Activated CD8-positive, alpha-beta T cell treated with anti-CD3 and anti-CD28 coated beads, Interleukin-2, amount 10 ng/mL, durations not matched to agents 7 days and 5 days (primary cell): ENCODE measurements around the gene DDX43. TPM values are rescaled to one million over a fixed set of nuclear protein-coding genes. Genes with fewer than 3 reads are reported as not detected.
A peak's percentile ranks its signal among the peaks of the same experiment; 100 is the strongest.
"Not testable (repeated sequence)": the region's sequence is repeated elsewhere in the genome, so short reads cannot be mapped to it uniquely, and the experiment has no call there.

ENCODE experiments used
- ATAC-seq: fragments of 150-1000 bp; cut with Tn5 transposase; one replicate; pipeline ENCODE4 v1.10.0; 2021; ENCODE audit warnings: moderate library complexity
- CTCF ChIA-PET: fragments of 350-600 bp; sonication (Branson Sonifier 250); formaldehyde crosslinking; loops from one replicate; lab custom pipeline; 2021; ENCODE audit warnings: antibody characterized with exemption; lab: Charles Lee
- POLR2A ChIA-PET: fragments of 350-600 bp; sonication (Branson Sonifier 250); formaldehyde crosslinking; loops from one replicate; lab custom pipeline; 2021; ENCODE audit warnings: antibody characterized with exemption; lab: Charles Lee
- DNase-seq: peaks from one replicate; pipeline ENCODE4 v3.0.0-alpha.2; 2020
- H3K27ac Mint-ChIP-seq: one replicate; pipeline ENCODE4 v1.8.0; 2021; ENCODE audit warnings: mild to moderate bottlenecking, mixed read lengths
- H3K27me3 Mint-ChIP-seq: one replicate; pipeline ENCODE4 v1.8.0; 2021; ENCODE audit warnings: low read depth, mixed read lengths
- H3K36me3 Mint-ChIP-seq: one replicate; pipeline ENCODE4 v1.8.0; 2021; ENCODE audit warnings: low read depth, mixed read lengths
- H3K4me1 Mint-ChIP-seq: one replicate; pipeline ENCODE4 v1.8.0; 2021; ENCODE audit warnings: low read depth, mixed read lengths
- H3K4me3 Mint-ChIP-seq: one replicate; pipeline ENCODE4 v1.8.0; 2021; ENCODE audit warnings: mild to moderate bottlenecking, mixed read lengths
- H3K9me3 Mint-ChIP-seq: one replicate; pipeline ENCODE4 v1.8.0; 2022; ENCODE audit warnings: mixed read lengths; ENCODE audit not compliant: insufficient read depth
- total RNA-seq, 2 experiments: library from RNA; stranded (reverse); gene quantifications; one replicate each; pipeline ENCODE4 v1.2.3, GENCODE V29; 2021

The DDX43 gene
- total RNA-seq, 2 experiments from 2014 or later, result 0.66 to 1.2 TPM

- ATAC-seq (peak; percentile 63), DNase-seq (peak; percentile 62)
- Mint-ChIP-seq H3K27ac (peak overlapping the region; percentile 90), H3K27me3 (no peaks in the 10 kb centered on the region), H3K4me3 (peak overlapping the region; percentile 89), H3K36me3 (peaks cover 33% of the 10 kb centered on the region), H3K4me1 (peaks cover 45% of the 10 kb centered on the region), H3K9me3 (no peaks in the 10 kb centered on the region)
- CTCF ChIA-PET, result interaction anchor here (1.4 to 3.8 kb wide), 4 partner anchors 10 to 61 kb away, joined by 3 to 26 read pairs (median 6); partner anchors contain the start of gene MTO1
- POLR2A ChIA-PET, result interaction anchor here (0.6 to 3.9 kb wide), 14 partner anchors 8 to 202 kb away, joined by 3 to 150 read pairs (median 6); partner anchors contain the start of genes EEF1A1 and MTO1
Observed at GRCh38 chr6:73451223-73452106, 56.8 kb downstream of the DDX43 start.

DNA sequence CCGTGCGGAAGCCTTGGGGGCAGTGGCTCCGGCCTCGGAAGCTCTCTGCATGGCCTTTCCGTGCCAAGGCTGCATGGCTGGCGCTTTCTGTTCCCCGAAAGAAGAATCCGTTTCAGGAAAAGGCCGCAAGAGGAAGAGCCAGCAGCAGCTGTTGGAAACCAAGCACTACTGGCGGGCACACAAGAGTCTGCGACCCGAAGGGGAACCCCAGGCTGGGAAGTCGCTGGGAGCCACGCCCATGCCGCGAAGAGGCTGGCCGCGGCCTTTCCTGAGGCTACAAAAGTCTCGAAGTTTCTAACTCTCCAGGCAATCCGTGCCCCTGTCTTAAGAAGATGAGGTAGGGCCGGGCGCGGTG is 57.5 kb downstream of the DDX43 start, which contains the start of gene CGAS:
Gene CGAS, minus strand, starts transcription at position 191 of the 355 bp plus-strand sequence. Its CDS starts 116 bp downstream, at position 75.
- H3K36me3 Mint-ChIP-seq, result peaks cover 35% of the 10 kb centered on the region
- H3K27me3 Mint-ChIP-seq, result no peaks in the 10 kb centered on the region
- no peaks in the 10 kb centered on the region for H3K9me3 Mint-ChIP-seq
- DNase-seq, result peak; percentile 82
- H3K4me3 Mint-ChIP-seq, result peak within 1 kb of the TSS; percentile 89
- ChIA-PET POLR2A (interaction anchor here (0.8 to 3.9 kb wide), 11 partner anchors 8 to 201 kb away, joined by 3 to 150 read pairs (median 7); partner anchors contain the start of genes EEF1A1 and MTO1), CTCF (interaction anchor here (1.4 to 3.8 kb wide), 4 partner anchors 9 to 61 kb away, joined by 3 to 26 read pairs (median 6); partner anchors contain the start of gene MTO1)
- peak within 1 kb of the TSS; percentile 90 for H3K27ac Mint-ChIP-seq
- peak; percentile 80 for ATAC-seq
- peaks cover 47% of the 10 kb centered on the region for H3K4me1 Mint-ChIP-seq

DNA sequence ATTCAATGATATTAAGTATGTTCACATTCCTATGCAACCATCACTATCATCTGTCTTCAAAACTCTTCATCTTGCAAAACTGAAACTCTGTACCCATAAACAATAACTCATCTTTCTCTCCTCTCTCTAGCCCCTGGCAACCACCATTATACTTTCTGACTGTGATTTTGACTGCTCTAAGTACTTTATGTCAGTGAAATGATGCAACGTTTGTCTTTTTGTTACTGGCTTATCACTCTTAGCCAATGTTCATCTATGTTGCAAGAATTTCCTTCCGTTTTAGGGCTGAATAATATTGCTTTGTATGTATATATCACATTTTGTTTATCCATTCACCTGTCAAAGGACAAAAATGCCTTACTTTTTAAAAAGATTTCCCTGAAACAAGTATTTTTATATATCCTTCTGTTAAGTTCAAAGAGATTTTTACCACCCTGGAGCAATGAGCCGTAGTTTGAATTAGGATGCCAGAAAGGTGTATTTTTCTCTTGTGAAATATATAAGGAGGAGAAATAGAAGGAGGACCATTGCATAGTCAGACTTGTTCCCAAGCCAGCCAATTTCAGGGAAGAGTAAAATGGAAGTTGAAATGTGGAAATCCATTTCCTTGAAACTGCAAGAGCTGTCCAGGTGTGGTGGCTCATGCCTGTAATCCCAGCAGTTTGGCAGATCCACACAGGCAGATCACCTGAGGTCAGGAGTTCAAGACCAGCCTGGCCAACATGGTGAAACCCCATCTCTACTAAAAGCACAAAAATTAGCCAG is 61.4 kb downstream of the DDX43 start:
- no peak overlapping the region for H3K4me3 Mint-ChIP-seq
- H3K27me3 Mint-ChIP-seq, result no peaks in the 10 kb centered on the region
- H3K27ac Mint-ChIP-seq, result peak overlapping the region; percentile 37
- ATAC-seq (no peak), DNase-seq (no peak)
- peaks cover 3% of the 10 kb centered on the region for H3K36me3 Mint-ChIP-seq
- no peaks in the 10 kb centered on the region for H3K9me3 Mint-ChIP-seq
- ChIA-PET CTCF (no interaction called here), POLR2A (no interaction called here)
- peaks cover 53% of the 10 kb centered on the region for H3K4me1 Mint-ChIP-seq

DNA sequence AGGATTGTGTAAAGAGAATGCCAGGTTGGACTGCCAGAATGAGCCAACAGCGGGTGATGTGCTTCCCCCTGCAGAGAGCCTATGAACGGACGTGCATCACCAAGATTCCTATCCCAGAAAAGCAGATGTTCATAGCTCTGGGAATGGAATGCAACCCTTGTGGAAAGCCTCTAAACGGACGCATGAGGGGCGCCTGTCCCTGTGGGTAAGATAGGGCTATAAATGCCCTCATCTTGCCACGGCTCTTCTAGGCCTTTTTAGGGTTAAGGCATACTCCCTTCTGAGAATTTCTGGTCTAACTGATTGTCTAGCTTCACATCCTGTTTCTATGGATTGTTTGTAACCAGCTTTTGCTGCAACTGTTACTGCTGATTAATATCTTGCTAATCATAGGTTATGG is 64.8 kb downstream of the DDX43 start:
- not testable (repeated sequence) for ATAC-seq, DNase-seq, H3K27me3 Mint-ChIP-seq, H3K9me3 Mint-ChIP-seq
- CTCF ChIA-PET, result interaction anchor here (3.3 kb wide), 1 partner anchor 8 kb away, joined by 26 read pairs; the partner anchor contains the start of gene CGAS
- Mint-ChIP-seq H3K27ac (peak overlapping the region; percentile 85), H3K4me1 (peaks cover 57% of the 10 kb centered on the region), H3K4me3 (peak overlapping the region; percentile 94), H3K36me3 (peaks cover 23% of the 10 kb centered on the region)
- POLR2A ChIA-PET, result interaction anchor here (1.6 to 3.7 kb wide), 2 partner anchors 8 to 63 kb away, joined by 5 to 69 read pairs; partner anchors contain the start of gene EEF1A1

GRCh38 chr6:73460056-73460455 is 65.4 kb downstream of the DDX43 start:
- Mint-ChIP-seq H3K4me1 (peaks cover 53% of the 10 kb centered on the region), H3K4me3 (peak overlapping the region; percentile 94), H3K36me3 (peaks cover 23% of the 10 kb centered on the region), H3K27ac (peak overlapping the region; percentile 85), H3K27me3 (no peaks in the 10 kb centered on the region), H3K9me3 (no peaks in the 10 kb centered on the region)
- ChIA-PET CTCF (interaction anchor here (3.3 kb wide), 1 partner anchor 8 kb away, joined by 26 read pairs; the partner anchor contains the start of gene CGAS), POLR2A (interaction anchor here (0.7 to 3.7 kb wide), 3 partner anchors 9 to 62 kb away, joined by 3 to 69 read pairs (median 5); partner anchors contain the start of gene EEF1A1)
- no peak for DNase-seq
- no peak for ATAC-seq

- CTCF ChIA-PET, result interaction anchor here (0.7 to 3.3 kb wide), 16 partner anchors 10 to 277 kb away, joined by 3 to 26 read pairs (median 4); partner anchors contain the start of gene CGAS
- Mint-ChIP-seq H3K9me3 (no peaks in the 10 kb centered on the region), H3K27me3 (no peaks in the 10 kb centered on the region), H3K36me3 (peaks cover 33% of the 10 kb centered on the region), H3K4me3 (peak within 1 kb of the TSS; percentile 94), H3K4me1 (peaks cover 51% of the 10 kb centered on the region), H3K27ac (peak within 1 kb of the TSS; percentile 98)
- DNase-seq, result peak; percentile 92
- POLR2A ChIA-PET, result interaction anchor here (0.7 to 4.1 kb wide), 23 partner anchors 10 to 840 kb away, joined by 3 to 150 read pairs (median 6); partner anchors contain the start of genes CGAS, EEF1A1 and KCNQ5
- peak; percentile 91 for ATAC-seq
Observed at GRCh38 chr6:73461537-73462350, 67.1 kb downstream of the DDX43 start, which contains the start of gene MTO1. Gene MTO1, plus strand, starts transcription at chr6:73461737. Its CDS starts 118 bp downstream, at chr6:73461855.

Other genes with a start within 250 kb of the DDX43 start
- not detected for gene KHDC1L, start 169.3 kb upstream of the DDX43 start, total RNA-seq
- gene KHDC1, start 131.6 kb upstream of the DDX43 start, total RNA-seq, result 1 to 10 TPM; 6.8 to 7.4 TPM
- not detected for gene DPPA5, start 40.6 kb upstream of the DDX43 start, total RNA-seq
- not detected for gene KHDC3L, start 32.2 kb upstream of the DDX43 start, total RNA-seq
- gene OOEP, start 24.9 kb upstream of the DDX43 start, total RNA-seq, result under 1 TPM; 0.52 to 0.87 TPM
- 10 to 100 TPM; 32.4 to 33.1 TPM for gene CGAS, start 57.5 kb downstream of the DDX43 start, total RNA-seq
- gene MTO1, start 66.9 kb downstream of the DDX43 start, total RNA-seq, result 10 to 100 TPM; 51.7 to 54.3 TPM
- 1,000 to 10,000 TPM; 7,075 to 7,486 TPM for gene EEF1A1, start 126.2 kb downstream of the DDX43 start, total RNA-seq